Gastroesophageal sphincter (tissue), 3 donors: ENCODE results near the gene KCNN2.

Experiments used
- CTCF ChIP-seq, 4 experiments: fragments of 200-600 bp in 2 of 4; fragments of 450-650 bp in 2 of 4; sonication (generic) in 1 of 4; IDR thresholded peaks; one replicate each; pipeline ENCODE4 v1.5.1; 2017 to 2019; ENCODE audit warnings: antibody characterized with exemption in 4 of 4, mild to moderate bottlenecking in 2 of 4, moderate library complexity in 2 of 4
- EP300 ChIP-seq: sonication (generic); formaldehyde crosslinking; IDR thresholded peaks from one replicate; pipeline ENCODE4 v1.6.1; 2017; ENCODE audit warnings: antibody characterized with exemption, mild to moderate bottlenecking
- POLR2A ChIP-seq, 2 donors: fragments of 450-650 bp; IDR thresholded peaks; one replicate each; pipeline ENCODE4 v1.6.1; 2017; ENCODE audit warnings: antibody characterized with exemption in 2 of 2, mild to moderate bottlenecking in 2 of 2, moderate library complexity in 1 of 2
- POLR2AphosphoS5 ChIP-seq: sonication (generic); formaldehyde crosslinking; IDR thresholded peaks from one replicate; pipeline ENCODE4 v1.6.1; 2017; ENCODE audit warnings: antibody characterized with exemption

GRCh38 chr5:114418176-114419066 is 56.6 kb downstream of the KCNN2 start:
- TF ChIP-seq CTCF (IDR thresholded peaks at IDR 0.05) (no peak), POLR2AphosphoS5 (no peak), POLR2A (IDR thresholded peaks at IDR 0.05) (no peak), EP300 (no peak)
